ENCODE measurements around the gene CNN1. TPM values are rescaled to one million over a fixed set of nuclear protein-coding genes. Genes with fewer than 3 reads are reported as not detected.
A peak's percentile ranks its signal among the peaks of the same experiment; 100 is the strongest.

Gene CNN1
- total and polyA plus RNA-seq, 9 of the 15 experiments (the other 6 are each of a cell fraction or from before 2014, with no cell fraction given), result 0.23 to 10.6 (median 5.2) TPM

DNA sequence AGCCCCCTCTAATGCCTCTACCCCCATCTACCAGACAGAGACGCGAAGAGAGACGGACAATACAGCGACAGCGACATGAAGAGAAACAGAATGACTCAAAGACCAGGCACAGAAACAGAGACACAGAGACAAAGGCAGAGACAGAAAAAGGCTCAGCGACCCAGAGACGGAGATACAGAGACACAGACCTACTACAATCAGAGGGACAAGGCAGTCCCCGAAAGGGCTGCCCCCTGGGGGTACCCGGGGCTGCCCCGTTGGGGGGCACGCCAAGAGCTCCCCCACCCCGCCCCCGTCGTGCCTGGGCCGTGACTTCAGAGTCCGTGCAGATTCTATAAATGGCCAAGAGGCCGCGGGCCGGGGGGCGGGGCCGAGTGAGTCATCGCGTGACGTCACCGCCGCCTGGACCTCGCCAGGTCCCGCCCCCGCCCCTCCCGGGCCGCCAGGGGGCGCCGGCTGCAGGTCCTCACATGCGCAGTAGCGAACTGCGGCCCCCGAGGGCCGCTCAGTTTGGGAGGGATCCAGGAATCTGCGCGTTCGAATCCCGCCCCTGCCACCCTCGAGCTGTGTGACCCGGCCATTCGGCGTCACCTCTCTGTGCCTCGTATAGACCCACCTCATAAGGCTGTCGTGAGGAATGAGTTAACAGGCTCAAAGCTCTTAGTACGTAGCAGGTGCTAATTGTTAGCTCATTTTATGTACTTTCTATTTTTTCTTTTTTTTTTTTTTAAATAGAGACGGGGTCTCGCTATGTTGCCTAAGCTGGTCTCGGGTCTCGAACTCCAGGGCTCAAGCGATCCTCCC is 2.7 kb upstream of the CNN1 start (continued):
- TF ChIP-seq ZKSCAN1 (IDR thresholded peaks at IDR 0.05; ENCODE audit: low read depth, low read length), result peak; percentile 61; the same call in 1 of the 2 replicates
- TF ChIP-seq EGR1 (conservative IDR thresholded peaks at IDR 0.05), result peak; percentile 89
- TF ChIP-seq MAFG (tag; conservative IDR thresholded peaks at IDR 0.05), result no peak
- peak; percentile 79 for TF ChIP-seq ZFX (CRISPR knock-in tag; IDR thresholded peaks at IDR 0.05)
- 0 out of 4 replicates have a peak, but pooled peaks of 1 of the 2 experiments have one; percentile 20 for TF ChIP-seq BCLAF1 (IDR thresholded peaks at IDR 0.05; ENCODE audit: borderline replicate concordance in 1 of 2, control insufficient read depth in 1 of 2, low read depth in 2 of 2, low read length in 1 of 2)
- no peak for TF ChIP-seq ZBTB43 (CRISPR knock-in tag; IDR thresholded peaks at IDR 0.05)
- no peak for TF ChIP-seq ZNF584 (CRISPR knock-in tag; IDR thresholded peaks at IDR 0.05; ENCODE audit: low read depth)
- TF ChIP-seq KDM5B (IDR thresholded peaks at IDR 0.05; ENCODE audit: insufficient replicate concordance, low read depth, low read length), result peak; percentile 62
- TF ChIP-seq PHF8 (IDR thresholded peaks at IDR 0.05; ENCODE audit: borderline replicate concordance, low read length), result peak; percentile 76; the same call in 1 of the 2 replicates
- TF ChIP-seq NFXL1 (CRISPR knock-in tag; IDR thresholded peaks at IDR 0.05), result no peak
- 0 out of 2 replicates have a peak, but pooled peaks have one; percentile 37 for TF ChIP-seq SMAD3 (CRISPR knock-in tag; conservative IDR thresholded peaks at IDR 0.05)
- TF ChIP-seq ZNF561 (CRISPR knock-in tag; conservative IDR thresholded peaks at IDR 0.05), result no peak
- peak; percentile 99 for TF ChIP-seq JUNB (CRISPR knock-in tag; conservative IDR thresholded peaks at IDR 0.05)
- TF ChIP-seq USF1 (CRISPR knock-in tag; IDR thresholded peaks at IDR 0.05), result no peak
- TF ChIP-seq MAX (CRISPR knock-in tag; IDR thresholded peaks at IDR 0.05), result peak; percentile 36; the same call in 1 of the 2 replicates
- TF ChIP-seq CC2D1A (IDR thresholded peaks at IDR 0.05), result 0 out of 2 replicates have a peak, but pooled peaks have one; percentile 20
- TF ChIP-seq PML (IDR thresholded peaks at IDR 0.05; ENCODE audit: low read length), result no peak
- peak; percentile 87 for TF ChIP-seq RBFOX2 (IDR thresholded peaks at IDR 0.05; ENCODE audit: low read depth, low read length)
- TF ChIP-seq THRA (IDR thresholded peaks at IDR 0.05), result no peak
- peak; percentile 66 for TF ChIP-seq ATF1 (CRISPR knock-in tag; IDR thresholded peaks at IDR 0.05)
- TF ChIP-seq ATF1 (tag; IDR thresholded peaks at IDR 0.05), result peak; percentile 99
- TF ChIP-seq SOX6 (IDR thresholded peaks at IDR 0.05), result peak; percentile 56
